ENCODE measurements around the gene BICRA. TPM values are rescaled to one million over a fixed set of nuclear protein-coding genes. Genes with fewer than 3 reads are reported as not detected.
"Not testable (repeated sequence)": the region's sequence is repeated elsewhere in the genome, so short reads cannot be mapped to it uniquely, and the experiment has no call there.

Gene BICRA
- polyA plus RNA-seq, 4 donors, result 4.3 to 10.9 (median 8.4) TPM

DNA sequence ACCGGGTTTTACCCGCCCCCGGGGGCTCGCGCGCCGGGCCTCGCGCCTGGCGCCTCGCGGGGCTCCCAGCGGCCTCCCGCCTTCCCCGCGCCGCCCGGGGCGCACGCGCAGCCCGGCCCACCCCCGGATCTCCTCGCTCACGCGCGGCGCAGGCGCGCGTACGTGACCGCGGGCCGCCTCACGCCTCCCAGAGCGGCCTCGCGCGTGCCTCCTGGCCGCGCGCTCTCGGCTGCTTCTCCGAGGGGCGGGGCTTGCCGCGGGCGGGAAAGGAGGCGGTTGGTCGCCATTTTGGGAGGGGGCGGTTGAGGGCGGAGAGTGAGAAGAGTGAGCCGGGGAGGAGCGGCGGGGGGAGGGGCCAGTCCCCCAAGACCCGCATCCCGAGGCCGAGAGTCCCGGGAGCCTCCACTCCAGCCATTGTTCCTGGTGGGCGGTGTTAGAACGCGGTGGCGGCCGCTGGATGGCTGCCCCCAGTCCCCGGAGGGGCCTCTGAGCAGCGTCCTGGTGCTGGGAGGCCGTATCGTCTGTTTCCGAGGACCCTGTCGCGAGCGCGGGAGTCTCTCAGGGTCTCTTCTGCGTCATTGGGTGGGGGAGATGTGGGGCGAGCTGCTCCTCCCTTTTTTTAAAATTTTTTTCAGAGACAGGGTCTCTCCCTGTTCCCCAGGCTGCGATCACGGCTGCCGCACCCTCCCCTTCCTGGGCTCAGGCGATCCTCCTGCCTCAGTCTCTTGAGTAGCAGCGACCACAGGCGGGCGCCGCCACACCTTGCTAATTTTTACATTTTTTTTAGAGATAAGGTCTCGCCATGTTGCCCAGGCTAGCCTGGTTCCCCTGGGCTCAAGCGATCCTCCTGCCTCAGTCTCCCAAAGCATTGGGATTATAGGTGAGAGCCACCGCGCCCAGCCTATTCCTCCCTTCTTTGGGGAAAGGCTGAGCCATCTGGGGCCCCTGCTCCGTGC, 35.6 kb upstream of the BICRA start, which contains the start of gene ZNF541:
Gene ZNF541 (minus strand): TSS at position 78 of the 956 bp plus-strand sequence. CDS start 17,292 bp downstream, outside the sequence.
- FAIRE-seq (no peak), DNase-seq (peak; percentile 48 to 65)
- peaks cover 0 to 4% (median 0%) of the 10 kb centered on the region in 3 donors for H3K4me1 ChIP-seq (ENCODE audit: control insufficient read depth in 3 of 3, insufficient read depth in 2 of 3, low read depth in 1 of 3, low read length in 2 of 3)
- H3K27me3 ChIP-seq (ENCODE audit: control insufficient read depth in 3 of 3, insufficient read depth in 3 of 3, low read length in 3 of 3), result peaks cover 0 to 19% (median 0%) of the 10 kb centered on the region in 3 donors
- peak within 1 kb of the TSS in 2 of 3 donors; percentile 32 to 39 for H3K4me3 ChIP-seq (ENCODE audit: low read depth in 1 of 3, low read length in 3 of 3)
- H3K9me3 ChIP-seq (ENCODE audit: control insufficient read depth in 2 of 2, insufficient read depth in 1 of 2, low read depth in 1 of 2, low read length in 1 of 2), result peaks cover 0 to 8% of the 10 kb centered on the region in 2 donors
- no peak within 1 kb of the TSS for H3K27ac ChIP-seq (ENCODE audit: low read depth in 1 of 3, low read length in 2 of 3)
- 20 to 48% (median 36%) methylated on average over 52 to 89 of the region's 89 CpGs for WGBS, 3 donors
- H3K36me3 ChIP-seq (ENCODE audit: control insufficient read depth in 3 of 3, insufficient read depth in 2 of 3, low read depth in 1 of 3, low read length in 3 of 3), result no peaks in the 10 kb centered on the region

DNA sequence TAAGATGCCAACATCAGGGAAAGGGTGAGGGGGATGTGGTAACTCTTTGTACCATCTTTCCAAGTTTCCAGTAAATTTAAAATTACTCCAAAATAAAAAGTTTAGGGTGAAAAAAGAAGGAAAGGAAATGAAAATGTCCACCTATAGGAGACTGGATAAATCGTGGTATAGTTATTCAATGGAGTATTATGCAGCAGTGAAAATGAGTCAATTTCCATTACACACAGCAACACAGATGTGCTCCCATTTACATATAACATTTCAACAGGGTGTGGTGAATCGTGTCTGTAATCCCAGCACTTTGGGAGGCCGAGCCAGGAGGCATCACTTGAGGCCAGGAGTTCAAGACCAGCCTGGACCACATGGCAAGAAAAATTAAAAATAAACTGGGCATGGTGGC, 28.5 kb upstream of the BICRA start:
- no peak for DNase-seq
- Histone ChIP-seq H3K4me1 (ENCODE audit: control insufficient read depth in 3 of 3, insufficient read depth in 2 of 3, low read depth in 1 of 3, low read length in 2 of 3) (peaks cover 0 to 14% (median 0%) of the 10 kb centered on the region in 3 donors), H3K4me3 (ENCODE audit: low read depth in 1 of 3, low read length in 3 of 3) (no peak overlapping the region), H3K27me3 (ENCODE audit: control insufficient read depth in 3 of 3, insufficient read depth in 3 of 3, low read length in 3 of 3) (no peaks in the 10 kb centered on the region), H3K9me3 (ENCODE audit: control insufficient read depth in 2 of 2, insufficient read depth in 1 of 2, low read depth in 1 of 2, low read length in 1 of 2) (peaks cover 0 to 3% of the 10 kb centered on the region in 2 donors), H3K36me3 (ENCODE audit: control insufficient read depth in 3 of 3, insufficient read depth in 2 of 3, low read depth in 1 of 3, low read length in 3 of 3) (no peaks in the 10 kb centered on the region), H3K27ac (ENCODE audit: low read depth in 1 of 3, low read length in 2 of 3) (no peak overlapping the region)
- no peak for FAIRE-seq
- 87 to 92% (median 90%) methylated on average over 3 of the region's 3 CpGs for WGBS, 3 donors

DNA sequence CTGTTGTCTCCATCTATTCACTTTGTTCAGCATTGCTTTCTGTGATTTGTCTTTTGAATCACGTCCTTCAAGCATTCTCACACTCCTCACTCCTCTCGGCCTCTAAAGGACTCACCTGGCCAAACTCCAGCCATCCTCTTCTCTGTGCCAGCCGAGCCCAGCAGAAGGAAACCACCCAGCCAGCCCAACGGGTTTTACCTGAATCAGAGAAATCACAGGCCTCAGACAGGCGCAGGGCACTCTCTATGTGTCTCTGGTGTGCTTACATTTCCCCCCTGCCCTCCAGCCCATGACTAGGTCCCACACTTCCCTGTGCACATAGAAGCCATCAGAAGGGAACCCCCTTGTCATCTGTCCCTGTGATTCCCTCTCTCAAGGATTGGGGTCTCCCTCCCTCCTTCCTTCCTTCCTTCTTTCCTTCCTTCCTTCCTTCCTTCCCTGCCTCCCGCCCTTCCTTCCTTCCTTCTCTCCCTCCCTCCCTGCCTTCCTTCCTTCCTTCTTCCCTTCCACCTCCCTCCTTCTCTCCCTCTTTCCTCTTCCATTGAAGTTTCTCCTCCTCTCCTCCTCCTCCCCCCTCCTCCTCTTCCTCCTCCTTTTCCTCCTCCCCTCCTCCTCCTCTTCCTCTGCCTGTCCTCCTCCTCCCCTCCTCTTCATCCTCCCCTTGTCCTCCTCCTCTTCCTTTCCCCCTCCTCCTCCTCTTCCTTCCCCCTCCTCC, 27.2 kb upstream of the BICRA start:
- WGBS, 3 donors, result 27 to 51% (median 48%) methylated on average over 6 of the region's 6 CpGs
- Histone ChIP-seq H3K36me3 (ENCODE audit: control insufficient read depth in 3 of 3, insufficient read depth in 2 of 3, low read depth in 1 of 3, low read length in 3 of 3) (no peaks in the 10 kb centered on the region), H3K27ac (ENCODE audit: low read depth in 1 of 3, low read length in 2 of 3) (no peak overlapping the region), H3K27me3 (ENCODE audit: control insufficient read depth in 3 of 3, insufficient read depth in 3 of 3, low read length in 3 of 3) (no peaks in the 10 kb centered on the region), H3K9me3 (ENCODE audit: control insufficient read depth in 2 of 2, insufficient read depth in 1 of 2, low read depth in 1 of 2, low read length in 1 of 2) (peaks cover 4 to 14% of the 10 kb centered on the region in 2 donors), H3K4me1 (ENCODE audit: control insufficient read depth in 3 of 3, insufficient read depth in 2 of 3, low read depth in 1 of 3, low read length in 2 of 3) (peaks cover 0 to 14% (median 0%) of the 10 kb centered on the region in 3 donors), H3K4me3 (ENCODE audit: low read depth in 1 of 3, low read length in 3 of 3) (no peak overlapping the region)
- DNase-seq, result no peak
- no peak for FAIRE-seq

DNA sequence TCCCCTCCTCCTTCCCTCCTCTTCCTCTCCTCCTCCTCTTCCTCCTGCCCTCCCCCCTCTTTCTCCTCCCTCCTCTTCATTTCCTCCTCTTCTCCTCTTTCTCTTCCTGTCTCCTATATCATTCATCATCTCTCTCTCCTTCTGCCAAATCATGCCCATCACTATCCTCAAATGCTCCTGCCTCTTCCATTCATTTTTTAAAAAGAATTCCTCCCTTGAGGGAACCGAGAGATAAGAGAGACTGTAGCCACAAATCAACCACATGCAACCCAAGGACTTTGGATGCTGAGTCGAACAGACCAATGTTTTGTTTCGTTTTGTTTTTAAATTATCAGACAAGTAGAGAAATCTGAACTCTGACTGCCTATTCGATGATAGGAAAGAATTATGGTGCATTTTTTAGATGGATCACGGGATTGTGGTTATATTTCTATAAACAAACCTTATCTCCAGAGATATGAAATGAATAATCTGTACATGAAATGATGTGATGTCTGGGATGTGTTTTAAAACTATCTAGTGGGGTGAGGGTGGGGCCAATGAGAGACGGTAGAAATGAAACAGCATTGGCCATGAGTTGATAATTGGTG, 26.5 kb upstream of the BICRA start:
- DNase-seq, result peak; percentile 51 to 74
- Histone ChIP-seq H3K4me1 (ENCODE audit: control insufficient read depth in 3 of 3, insufficient read depth in 2 of 3, low read depth in 1 of 3, low read length in 2 of 3) (peaks cover 0 to 14% (median 0%) of the 10 kb centered on the region in 3 donors), H3K27me3 (ENCODE audit: control insufficient read depth in 3 of 3, insufficient read depth in 3 of 3, low read length in 3 of 3) (no peaks in the 10 kb centered on the region), H3K4me3 (ENCODE audit: low read depth in 1 of 3, low read length in 3 of 3) (no peak overlapping the region), H3K36me3 (ENCODE audit: control insufficient read depth in 3 of 3, insufficient read depth in 2 of 3, low read depth in 1 of 3, low read length in 3 of 3) (no peaks in the 10 kb centered on the region), H3K9me3 (ENCODE audit: control insufficient read depth in 2 of 2, insufficient read depth in 1 of 2, low read depth in 1 of 2, low read length in 1 of 2) (peaks cover 4 to 19% of the 10 kb centered on the region in 2 donors), H3K27ac (ENCODE audit: low read depth in 1 of 3, low read length in 2 of 3) (peak overlapping the region in 1 of 3 donors; percentile 50)
- FAIRE-seq, result no peak
- WGBS, 3 donors, result 11 to 22% (median 17%) methylated on average over 6 of the region's 6 CpGs

DNA sequence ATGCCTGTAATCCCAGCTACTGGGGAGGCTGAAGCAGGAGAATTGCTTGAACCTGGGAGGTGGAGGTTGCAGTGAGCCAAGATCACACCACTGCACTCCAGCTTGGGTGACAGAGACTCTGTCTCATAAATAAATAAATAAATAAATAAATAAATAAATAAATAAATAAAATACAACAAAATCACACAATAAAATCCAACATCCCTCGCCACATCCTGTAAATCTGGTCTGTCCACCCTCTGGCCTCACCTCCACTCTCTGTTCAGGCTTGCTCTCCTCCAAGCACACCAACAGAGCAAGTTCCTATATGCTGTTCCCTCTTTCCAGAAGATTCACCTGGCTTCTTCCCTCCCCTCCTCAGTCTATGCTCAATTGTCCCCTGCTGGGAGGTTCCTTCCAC, 25.8 kb upstream of the BICRA start:
- Histone ChIP-seq H3K4me1 (ENCODE audit: control insufficient read depth in 3 of 3, insufficient read depth in 2 of 3, low read depth in 1 of 3, low read length in 2 of 3) (peaks cover 0 to 14% (median 0%) of the 10 kb centered on the region in 3 donors), H3K9me3 (ENCODE audit: control insufficient read depth in 2 of 2, insufficient read depth in 1 of 2, low read depth in 1 of 2, low read length in 1 of 2) (peaks cover 4 to 22% of the 10 kb centered on the region in 2 donors)
- H3K4me3 ChIP-seq (ENCODE audit: low read depth in 1 of 3, low read length in 3 of 3); H3K27me3 ChIP-seq (ENCODE audit: control insufficient read depth in 3 of 3, insufficient read depth in 3 of 3, low read length in 3 of 3); DNase-seq; H3K27ac ChIP-seq (ENCODE audit: low read depth in 1 of 3, low read length in 2 of 3); FAIRE-seq; H3K36me3 ChIP-seq (ENCODE audit: control insufficient read depth in 3 of 3, insufficient read depth in 2 of 3, low read depth in 1 of 3, low read length in 3 of 3): not testable (repeated sequence)
- 84 to 90% (median 86%) methylated on average over 1 of the region's 1 CpG for WGBS, 3 donors

DNA sequence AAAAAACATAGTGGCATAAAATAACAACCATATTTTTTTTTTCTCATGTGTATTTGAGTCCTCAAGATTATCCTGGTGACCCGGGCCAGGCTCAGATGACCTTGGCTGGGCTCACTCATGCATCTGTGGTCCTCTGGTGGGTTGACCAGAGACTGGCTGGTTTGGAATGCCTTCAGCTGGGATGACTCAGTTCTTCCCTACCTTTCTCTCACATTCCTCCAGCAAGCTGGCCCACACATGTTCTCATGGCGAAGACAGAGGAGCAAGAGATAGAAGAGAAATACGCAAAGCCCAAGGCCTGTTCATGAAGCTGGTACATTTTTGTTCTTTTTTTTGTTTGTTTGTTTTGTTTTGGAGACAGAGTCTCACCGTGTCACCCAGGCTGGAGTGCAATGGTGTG, 21.6 kb upstream of the BICRA start:
- Histone ChIP-seq H3K9me3 (ENCODE audit: control insufficient read depth in 2 of 2, insufficient read depth in 1 of 2, low read depth in 1 of 2, low read length in 1 of 2) (peaks cover 4 to 19% of the 10 kb centered on the region in 2 donors), H3K27ac (ENCODE audit: low read depth in 1 of 3, low read length in 2 of 3) (no peak overlapping the region), H3K4me1 (ENCODE audit: control insufficient read depth in 3 of 3, insufficient read depth in 2 of 3, low read depth in 1 of 3, low read length in 2 of 3) (peaks cover 0 to 7% (median 0%) of the 10 kb centered on the region in 3 donors), H3K36me3 (ENCODE audit: control insufficient read depth in 3 of 3, insufficient read depth in 2 of 3, low read depth in 1 of 3, low read length in 3 of 3) (no peaks in the 10 kb centered on the region), H3K4me3 (ENCODE audit: low read depth in 1 of 3, low read length in 3 of 3) (no peak overlapping the region), H3K27me3 (ENCODE audit: control insufficient read depth in 3 of 3, insufficient read depth in 3 of 3, low read length in 3 of 3) (no peaks in the 10 kb centered on the region)
- no peak for DNase-seq
- FAIRE-seq, result no peak
- 86 to 93% (median 92%) methylated on average over 4 of the region's 4 CpGs for WGBS, 3 donors

DNA sequence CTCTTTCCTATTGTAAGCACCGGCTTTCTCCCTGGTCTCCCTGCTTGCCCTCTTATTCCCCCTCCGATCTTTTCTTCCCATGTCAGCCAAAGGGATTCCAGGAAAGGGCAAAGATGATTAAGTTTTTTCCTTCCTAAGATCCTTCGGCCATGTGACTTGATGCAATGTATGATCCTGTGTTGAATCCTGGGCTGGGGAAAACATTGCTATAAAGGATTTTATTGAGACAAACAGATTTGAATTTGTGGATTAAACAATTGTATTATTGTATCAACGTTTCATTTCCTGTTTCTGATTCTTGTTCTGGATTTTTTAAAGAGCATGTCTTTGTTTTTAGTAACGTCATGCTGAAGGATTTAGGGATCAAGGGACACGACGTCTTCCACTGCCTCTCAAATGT, 19.1 kb upstream of the BICRA start:
- H3K4me3 ChIP-seq (ENCODE audit: low read depth in 1 of 3, low read length in 3 of 3), result no peak overlapping the region
- no peaks in the 10 kb centered on the region for H3K27me3 ChIP-seq (ENCODE audit: control insufficient read depth in 3 of 3, insufficient read depth in 3 of 3, low read length in 3 of 3)
- no peaks in the 10 kb centered on the region for H3K36me3 ChIP-seq (ENCODE audit: control insufficient read depth in 3 of 3, insufficient read depth in 2 of 3, low read depth in 1 of 3, low read length in 3 of 3)
- 55 to 64% (median 64%) methylated on average over 7 of the region's 7 CpGs for WGBS, 3 donors
- no peak for DNase-seq
- H3K27ac ChIP-seq (ENCODE audit: low read depth in 1 of 3, low read length in 2 of 3), result no peak overlapping the region
- H3K4me1 ChIP-seq (ENCODE audit: control insufficient read depth in 3 of 3, insufficient read depth in 2 of 3, low read depth in 1 of 3, low read length in 2 of 3), result no peaks in the 10 kb centered on the region
- no peak for FAIRE-seq
- H3K9me3 ChIP-seq (ENCODE audit: control insufficient read depth in 2 of 2, insufficient read depth in 1 of 2, low read depth in 1 of 2, low read length in 1 of 2), result peaks cover 4 to 19% of the 10 kb centered on the region in 2 donors

DNA sequence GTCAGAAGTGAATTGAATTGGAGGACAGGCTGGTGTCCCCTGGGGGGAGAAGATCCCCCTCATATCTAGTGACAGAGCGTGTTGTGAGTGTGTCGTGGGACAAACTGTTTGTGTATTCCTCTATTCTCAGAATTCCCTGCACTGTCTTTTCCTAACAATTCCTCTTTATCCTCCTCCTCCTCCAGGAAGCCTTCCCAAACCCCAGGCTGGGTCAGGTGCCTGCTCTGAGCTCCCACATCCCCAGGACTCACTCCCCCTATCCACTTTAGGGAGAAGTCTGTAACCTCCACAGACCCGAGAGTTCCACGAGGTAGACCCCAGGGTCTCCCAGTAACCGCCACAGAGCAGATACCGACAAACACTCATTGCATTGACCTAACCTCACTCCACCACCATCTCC, 15.1 kb upstream of the BICRA start:
- no peak for FAIRE-seq
- no peak overlapping the region for H3K4me3 ChIP-seq (ENCODE audit: low read depth in 1 of 3, low read length in 3 of 3)
- WGBS, 3 donors, result 86 to 90% (median 88%) methylated on average over 6 of the region's 6 CpGs

More for the DNA sequence above, 15.1 kb upstream of the BICRA start:
- H3K27me3 ChIP-seq (ENCODE audit: control insufficient read depth in 3 of 3, insufficient read depth in 3 of 3, low read length in 3 of 3), result no peaks in the 10 kb centered on the region
- H3K4me1 ChIP-seq (ENCODE audit: control insufficient read depth in 3 of 3, insufficient read depth in 2 of 3, low read depth in 1 of 3, low read length in 2 of 3), result no peaks in the 10 kb centered on the region
- H3K9me3 ChIP-seq (ENCODE audit: control insufficient read depth in 2 of 2, insufficient read depth in 1 of 2, low read depth in 1 of 2, low read length in 1 of 2), result no peaks in the 10 kb centered on the region
- no peak for DNase-seq
- H3K36me3 ChIP-seq (ENCODE audit: control insufficient read depth in 3 of 3, insufficient read depth in 2 of 3, low read depth in 1 of 3, low read length in 3 of 3), result no peaks in the 10 kb centered on the region
- no peak overlapping the region for H3K27ac ChIP-seq (ENCODE audit: low read depth in 1 of 3, low read length in 2 of 3)

Data from small intestine (tissue), 7 donors.